GDM1 (cell line): ENCODE results near the gene DENND2C.

ENCODE experiments used
- DNase-seq: peaks from one replicate; lab custom pipeline; 2025; lab: John Stamatoyannopoulos, UW

DENND2C gene, protein sequence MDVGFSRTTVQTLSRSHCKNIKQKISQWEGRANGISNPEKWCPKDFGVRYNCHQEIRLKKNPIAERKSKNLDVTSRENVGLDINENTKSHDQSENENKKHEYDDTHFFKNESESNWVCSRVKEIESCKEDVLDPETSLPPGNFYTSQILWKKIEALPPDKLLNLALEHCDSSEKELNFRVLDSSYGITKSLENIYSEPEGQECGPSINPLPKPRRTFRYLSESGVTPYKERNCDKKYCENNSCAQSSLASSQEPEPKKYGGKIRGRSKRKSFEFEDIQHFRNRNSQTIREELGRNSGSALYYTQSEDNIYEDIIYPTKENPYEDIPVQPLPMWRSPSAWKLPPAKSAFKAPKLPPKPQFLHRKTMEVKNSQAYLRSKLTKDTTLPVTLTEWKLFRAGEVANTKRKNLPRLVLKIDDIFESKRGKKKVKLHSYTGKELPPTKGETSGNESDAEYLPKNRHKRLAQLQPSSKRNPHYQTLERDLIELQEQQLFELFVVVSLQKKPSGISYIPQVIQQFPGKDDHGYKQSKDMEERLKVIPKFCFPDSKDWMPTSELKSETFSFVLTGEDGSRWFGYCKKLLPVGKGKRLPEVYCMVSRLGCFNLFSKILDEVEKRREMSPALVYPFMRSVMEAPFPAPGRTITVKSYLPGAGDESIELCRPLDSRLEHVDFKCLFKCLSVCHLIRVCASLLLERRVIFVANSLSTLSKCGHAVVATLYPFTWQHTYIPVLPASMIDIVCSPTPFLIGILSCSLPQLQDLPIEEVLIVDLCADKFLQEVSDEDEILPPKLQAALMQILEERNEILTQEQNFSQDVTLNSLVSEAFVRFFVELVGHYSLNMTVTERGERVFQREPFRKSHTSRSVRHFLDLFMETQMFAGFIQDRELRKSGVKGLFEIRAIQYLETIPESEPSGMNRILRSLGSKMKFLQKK

DNA sequence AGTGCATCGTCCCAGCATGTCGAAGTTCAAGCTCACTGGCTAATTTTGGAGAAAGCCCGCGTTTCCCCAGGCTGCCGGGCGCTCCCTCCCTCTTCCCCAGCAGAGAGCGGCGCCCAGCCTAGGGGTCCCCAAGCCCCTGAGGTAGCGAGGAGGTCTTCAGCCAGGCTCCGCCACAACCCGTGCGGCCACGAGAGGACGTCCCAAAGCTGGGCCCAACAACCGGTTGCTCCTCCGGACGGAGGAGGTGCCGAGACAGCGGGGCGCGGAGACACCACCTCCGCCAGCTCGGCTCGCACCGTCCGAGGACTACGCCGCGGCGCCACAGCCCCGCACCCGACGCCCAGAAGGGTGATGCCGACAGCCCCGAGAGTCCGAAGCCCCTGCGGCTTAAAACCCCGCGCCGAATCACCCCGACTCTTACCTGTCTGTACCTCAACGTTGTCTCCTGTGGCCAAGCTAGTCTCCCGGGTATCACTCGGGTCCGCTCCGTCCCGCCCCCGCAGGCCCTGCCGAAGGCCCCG lies at the start of gene DENND2C:
Gene DENND2C, minus strand, starts transcription at position 488 of the 521 bp plus-strand sequence. CDS start 44,065 bp downstream, outside the sequence.
- DNase-seq = peak; percentile 32

DNA sequence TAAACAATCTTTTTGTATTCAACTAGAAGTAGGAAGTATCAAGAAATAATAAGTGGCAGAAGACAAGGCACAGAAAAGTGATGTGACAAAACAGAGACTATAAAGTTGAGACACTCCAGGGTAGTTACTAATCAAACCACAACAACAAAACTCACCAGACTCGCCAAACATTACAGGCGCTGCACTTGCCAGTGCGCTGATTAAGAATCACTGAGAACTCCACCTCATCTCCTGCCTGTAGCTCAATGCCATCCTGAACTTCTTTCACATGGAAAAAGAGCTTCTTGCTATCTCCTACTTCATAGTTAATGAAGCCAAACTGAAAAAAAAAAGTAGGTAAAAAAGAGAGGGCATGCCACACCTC lies 49.6 kb upstream of the DENND2C start:
- DNase-seq = no peak

DNA sequence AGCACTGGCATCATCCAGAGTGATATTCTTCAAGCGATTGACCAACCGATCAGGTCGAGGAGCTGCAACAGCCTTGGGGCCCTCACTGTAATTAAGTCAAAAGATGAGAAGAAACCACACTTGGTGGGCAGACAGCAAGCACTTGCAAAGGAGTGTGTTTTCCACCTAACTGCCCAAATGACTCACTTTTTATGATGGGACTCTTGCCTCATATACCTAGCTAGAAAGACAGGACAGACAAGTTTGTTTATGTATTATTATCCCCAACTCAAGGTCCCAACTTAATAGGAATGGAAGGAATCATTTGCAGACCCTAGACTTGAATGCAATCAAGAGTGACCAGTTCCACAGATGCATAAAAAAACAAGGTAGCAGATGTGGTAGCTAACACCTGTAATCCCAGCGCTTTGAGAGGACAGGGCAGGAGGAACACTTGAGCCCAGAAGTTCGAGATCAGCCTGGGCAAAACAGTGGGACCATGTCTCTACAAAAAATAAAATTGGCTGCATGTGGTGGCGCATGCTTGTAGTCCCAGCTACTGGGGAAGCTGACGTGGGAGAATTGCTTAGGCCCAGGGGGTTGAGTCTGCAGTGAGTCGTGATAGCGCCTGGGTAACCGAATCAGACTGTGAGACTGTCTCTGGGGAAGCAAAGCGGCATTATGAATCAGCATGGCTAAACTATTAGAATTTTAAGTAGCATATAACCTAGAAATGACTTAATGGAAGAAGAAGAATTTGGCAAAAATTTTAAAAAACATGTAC lies 49.0 kb upstream of the DENND2C start:
- DNase-seq = no peak

DNA sequence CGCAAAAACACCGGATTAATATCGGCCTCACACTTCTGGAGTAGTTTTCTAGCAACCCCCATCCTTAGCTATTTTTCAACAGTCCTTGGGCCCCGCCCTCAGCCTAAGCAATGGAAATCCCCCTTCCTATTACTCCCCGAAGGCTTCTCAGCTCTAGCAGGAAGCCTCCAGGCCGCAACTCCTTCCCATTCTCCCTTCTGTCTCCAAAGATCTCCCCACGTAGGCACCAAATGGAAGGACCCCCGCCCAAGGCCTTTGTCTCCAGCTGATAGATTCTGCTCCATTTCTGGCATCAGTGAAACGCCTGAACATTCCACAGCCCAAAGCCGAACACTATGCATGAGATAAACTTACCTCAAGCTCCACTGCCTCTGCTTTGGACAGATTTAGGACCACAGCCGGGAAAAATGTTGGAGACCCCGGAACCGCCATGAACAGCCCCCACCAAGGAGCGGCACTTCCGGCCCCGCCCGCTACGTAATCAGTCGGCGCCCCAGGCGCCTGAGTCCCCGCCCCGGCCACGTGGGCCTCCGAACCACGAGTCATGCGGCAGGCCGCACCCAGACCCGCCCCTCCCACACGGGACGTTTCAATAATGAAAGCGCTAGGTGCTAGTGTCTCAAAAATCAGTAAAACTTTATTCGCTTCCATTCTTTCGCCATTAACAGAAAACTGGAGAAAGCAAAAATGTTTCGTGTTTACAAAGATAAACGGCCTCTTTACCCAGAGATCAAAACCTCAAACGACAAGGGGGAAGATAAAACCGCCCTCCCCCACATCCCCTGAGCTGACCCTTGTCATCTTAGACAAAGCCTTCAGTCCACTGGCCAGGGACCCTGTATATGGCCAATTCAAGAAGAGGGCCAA lies 46.7 kb upstream of the DENND2C start, which contains the start of gene NRAS:
Gene NRAS, minus strand, starts transcription at position 468 of the 867 bp plus-strand sequence. CDS start 611 bp downstream, outside the sequence.
- DNase-seq = peak; percentile 79

DNA sequence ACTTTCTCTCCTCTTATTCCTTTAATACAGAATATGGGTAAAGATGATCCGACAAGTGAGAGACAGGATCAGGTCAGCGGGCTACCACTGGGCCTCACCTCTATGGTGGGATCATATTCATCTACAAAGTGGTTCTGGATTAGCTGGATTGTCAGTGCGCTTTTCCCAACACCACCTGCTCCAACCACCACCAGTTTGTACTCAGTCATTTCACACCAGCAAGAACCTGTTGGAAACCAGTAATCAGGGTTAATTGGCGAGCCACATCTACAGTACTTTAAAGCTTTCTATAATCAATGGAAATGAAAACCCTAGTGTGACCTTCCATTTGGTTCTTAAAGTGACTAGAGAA lies 46.1 kb upstream of the DENND2C start:
- DNase-seq = no peak

DNA sequence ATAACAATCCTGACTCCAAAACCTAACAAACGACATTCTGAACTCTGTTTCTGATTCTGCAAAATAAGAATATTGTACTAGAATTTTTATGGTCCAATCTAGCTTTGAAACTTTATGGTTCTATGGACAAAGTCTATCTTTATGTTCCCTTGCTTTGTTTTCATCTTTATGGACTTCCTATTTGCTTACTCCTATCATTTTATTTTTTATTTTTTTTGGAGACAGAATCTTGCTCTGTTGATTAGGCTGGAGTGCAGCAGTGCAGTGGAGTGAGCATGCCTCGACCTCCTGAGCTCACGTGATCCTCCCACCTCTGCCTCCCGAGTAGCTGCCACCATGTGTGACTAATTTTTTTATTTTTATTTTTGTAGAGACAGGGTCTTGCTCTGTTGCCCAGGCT lies 43.1 kb upstream of the DENND2C start:
- DNase-seq = no peak

DNA sequence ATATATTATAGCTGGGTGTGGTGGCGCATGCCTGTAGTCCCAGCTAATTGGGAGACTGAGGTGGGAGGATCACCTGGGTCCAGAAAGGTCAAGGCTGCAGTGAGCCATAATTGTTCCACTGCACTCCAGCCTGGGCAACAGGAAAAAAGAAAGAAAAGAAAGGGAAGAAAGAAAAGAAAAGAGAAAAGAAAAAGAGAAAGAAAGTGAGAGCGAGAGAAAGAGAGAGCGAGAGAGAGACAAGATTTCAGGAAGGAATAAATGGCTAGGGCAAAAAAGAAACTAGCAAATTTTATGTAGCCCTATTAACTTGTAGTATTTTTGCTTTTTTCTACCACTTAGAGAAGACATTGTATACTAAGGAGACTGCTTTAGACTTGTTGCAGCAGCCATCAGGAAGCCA lies 40.5 kb upstream of the DENND2C start:
- DNase-seq = no peak

DNA sequence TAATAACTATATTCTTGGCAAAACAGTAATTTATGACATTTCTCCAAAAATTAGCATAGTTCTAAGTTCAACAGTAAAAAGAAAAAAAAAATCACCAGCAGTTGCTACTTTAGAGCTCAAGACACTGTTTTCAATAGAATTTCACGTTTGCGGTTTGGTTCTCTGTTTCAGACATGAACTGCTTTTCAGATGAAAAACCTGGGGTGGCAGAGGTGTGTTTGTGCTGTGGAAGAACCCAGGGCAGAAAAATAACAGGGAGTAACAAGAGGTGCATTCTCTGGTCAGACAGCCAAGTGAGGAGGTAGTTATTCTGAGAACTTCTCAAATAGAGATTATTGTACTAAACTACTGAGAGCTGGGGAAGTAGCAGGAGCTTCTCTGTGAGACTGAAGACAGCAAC lies 37.8 kb upstream of the DENND2C start:
- no peak for DNase-seq

DNA sequence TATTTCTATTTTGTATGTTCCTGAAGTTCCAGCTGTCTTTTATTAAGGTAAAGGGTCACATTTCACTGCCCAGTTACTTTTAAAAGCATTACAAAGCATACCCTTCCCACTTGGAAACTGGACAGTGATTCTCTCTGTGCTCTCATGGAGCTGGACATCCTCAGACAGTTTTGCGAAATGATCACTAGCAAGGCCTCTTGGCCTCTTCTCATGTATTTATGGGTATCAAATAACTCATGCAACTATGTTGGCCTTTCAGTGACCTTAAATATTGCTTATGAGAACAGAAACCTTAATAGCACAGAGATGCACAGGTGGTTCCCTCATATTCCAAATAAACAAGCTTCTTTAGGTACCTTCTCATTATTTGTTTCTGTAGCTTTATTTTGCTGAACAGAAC lies 33.4 kb upstream of the DENND2C start:
- no peak for DNase-seq

DNA sequence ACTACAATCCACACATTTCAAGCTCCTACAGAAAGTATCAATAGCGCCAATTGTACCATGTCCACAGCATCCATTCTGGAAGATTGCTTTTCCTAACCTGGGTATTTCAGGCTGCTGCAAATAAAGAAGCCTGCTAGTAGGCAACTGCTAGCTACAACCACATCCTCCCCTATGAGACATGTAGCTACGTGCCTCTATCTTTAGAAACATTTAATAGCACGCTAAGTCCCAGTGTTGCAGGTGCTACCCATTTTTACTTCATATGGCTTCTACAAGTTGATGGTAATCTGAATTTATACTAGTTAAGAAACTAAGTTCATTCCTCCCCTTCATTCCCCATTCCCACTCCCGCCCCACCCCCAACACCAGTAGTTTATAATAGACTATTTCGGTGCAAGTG lies 32.9 kb upstream of the DENND2C start:
- DNase-seq = no peak

DNA sequence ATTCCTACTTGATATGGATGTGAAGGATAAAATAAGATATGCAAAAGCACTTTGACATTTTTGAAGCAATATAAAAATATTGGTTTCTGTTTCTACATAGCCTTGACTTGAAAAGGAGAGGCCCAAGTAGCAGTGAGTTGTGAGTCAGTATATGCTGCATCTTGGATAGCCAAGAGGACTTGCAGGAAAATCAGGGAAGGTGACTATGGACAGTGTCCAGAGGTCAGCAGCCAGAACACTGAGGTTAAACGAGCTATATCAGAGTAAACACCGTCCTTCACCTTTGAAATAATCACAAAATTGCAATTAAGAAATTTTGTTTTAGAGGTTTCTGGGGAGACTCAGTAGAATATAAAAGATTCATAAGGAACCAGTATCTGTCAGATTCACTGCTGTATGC lies 32.1 kb upstream of the DENND2C start:
- no peak for DNase-seq

DNA sequence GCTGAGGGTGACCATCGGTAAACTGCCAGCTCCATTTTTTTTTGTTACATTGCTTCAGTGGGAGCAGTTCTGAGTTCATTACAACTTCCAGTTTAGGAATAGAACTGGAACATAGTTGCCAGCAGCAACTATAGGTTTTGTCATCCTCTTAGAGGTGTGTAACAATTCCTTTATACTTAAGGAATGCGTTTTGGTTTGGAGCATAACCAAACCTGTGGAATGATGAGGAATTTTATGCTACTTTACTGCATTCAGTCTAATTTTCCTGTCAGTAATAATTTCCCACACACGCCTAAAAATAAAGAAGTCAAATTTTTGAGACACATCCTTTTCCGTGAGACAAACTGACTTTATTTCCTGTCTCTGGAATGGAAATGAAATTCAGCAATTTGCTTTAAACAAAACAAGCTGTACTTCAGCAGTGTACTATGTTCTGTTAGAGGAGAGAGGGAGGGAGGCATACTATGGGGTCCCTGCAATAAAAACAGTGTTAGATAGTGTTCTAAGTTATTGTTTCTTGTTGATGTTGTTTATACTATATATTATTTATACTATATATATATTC lies 30.3 kb upstream of the DENND2C start:
- no peak for DNase-seq

DNA sequence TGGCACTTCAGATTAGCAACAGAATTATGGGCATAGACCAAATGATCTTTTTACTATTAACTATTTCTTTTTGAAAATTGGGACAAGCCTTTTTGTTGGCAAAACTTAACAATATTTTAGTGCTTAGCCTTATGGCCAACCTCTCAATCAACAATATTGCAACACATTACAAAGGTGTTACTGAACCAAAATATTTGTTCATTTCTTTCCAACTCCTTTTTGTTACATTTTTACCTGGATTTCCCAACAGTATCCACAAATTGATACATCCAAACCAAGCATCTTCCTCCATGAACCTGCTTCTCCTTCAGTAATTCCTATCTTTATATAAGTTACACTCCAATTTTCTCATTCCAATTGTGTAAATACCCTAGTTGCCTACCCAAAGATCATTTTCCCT lies 27.0 kb upstream of the DENND2C start:
- DNase-seq = no peak

DNA sequence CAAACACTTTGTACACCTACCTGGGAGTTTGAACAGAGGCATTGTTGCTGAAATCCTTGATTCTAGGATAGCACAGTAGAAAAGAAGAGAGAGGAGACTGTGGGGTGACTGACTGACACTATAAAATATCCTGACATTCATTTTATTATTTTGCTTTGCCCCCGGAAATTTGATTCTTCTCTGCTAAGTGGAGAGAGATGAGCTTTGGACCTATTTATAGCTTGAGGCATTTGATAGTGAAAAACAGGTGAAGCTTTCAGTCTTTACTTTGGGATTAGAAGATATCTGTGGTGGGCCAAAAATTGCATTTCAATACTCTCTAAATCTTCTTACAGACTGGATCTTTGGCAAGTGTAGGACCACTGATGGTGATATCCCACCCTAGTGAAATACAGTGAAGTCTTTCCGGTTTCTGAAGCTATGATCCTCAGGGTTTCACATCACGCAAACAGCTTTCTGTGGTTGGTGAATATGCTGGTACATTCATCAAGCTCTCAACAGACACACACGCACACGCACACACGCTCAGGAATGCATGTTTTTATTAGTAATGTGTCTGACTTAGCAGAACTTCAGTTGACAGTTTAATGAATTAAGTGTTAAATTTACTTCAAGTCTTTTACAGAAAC lies 25.7 kb upstream of the DENND2C start, which contains the start of gene AMPD1:
Gene AMPD1, minus strand, starts transcription at position 117 of the 629 bp plus-strand sequence. Its CDS starts 75 bp downstream, at position 42.
- no peak for DNase-seq

DNA sequence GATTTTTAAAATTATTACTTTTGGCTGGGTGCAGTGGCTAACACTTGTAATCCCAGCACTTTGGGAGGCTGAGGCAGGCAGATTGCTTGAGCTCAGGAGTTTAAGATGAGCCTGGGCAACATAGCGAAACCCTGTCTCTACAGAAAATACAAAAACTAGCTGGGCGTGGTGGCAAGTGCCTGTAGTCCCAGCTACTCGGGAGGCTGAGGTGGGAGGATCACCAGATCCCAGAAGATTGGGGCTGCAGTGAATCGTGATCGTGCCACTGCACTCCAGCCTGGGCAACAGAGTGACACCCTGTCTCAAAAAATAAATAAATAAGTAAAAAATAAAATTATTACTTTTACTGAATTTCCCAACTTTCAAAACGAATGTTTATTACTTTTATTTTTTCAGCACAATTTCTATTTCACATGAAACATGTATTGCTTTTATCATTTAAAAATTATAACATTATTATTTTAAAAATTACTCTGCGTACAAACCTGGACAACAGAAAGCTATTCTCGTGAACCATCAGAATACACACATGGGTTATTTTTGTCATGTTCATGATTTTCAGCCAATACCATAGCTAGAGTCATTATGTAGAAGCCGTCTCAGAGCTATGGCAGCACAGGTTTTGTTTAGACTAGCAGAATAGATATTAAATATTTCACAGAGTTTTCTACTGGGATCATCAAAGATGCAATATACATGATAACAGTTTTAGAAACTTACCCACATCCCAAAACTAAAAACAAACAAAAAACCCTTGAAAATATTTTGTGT lies 24.9 kb upstream of the DENND2C start:
- no peak for DNase-seq

DNA sequence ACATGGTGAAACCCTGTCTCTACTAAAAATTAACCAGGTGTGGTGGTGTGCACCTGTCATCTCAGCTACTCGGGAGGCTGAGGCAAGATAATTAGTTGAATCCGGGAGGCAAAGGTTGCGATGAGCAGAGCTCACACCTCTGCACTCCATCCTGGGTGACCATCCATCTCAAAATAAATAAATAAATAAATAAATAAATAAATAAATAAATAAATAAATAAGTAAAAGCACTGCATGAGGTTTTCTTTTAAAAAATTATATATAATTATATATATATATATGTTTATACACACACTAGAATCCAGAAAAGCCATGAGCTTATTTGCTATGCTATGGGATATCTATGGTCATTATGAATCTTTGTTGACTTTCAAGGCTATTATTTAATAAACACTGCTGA lies 23.1 kb upstream of the DENND2C start:
- no peak for DNase-seq

DNA sequence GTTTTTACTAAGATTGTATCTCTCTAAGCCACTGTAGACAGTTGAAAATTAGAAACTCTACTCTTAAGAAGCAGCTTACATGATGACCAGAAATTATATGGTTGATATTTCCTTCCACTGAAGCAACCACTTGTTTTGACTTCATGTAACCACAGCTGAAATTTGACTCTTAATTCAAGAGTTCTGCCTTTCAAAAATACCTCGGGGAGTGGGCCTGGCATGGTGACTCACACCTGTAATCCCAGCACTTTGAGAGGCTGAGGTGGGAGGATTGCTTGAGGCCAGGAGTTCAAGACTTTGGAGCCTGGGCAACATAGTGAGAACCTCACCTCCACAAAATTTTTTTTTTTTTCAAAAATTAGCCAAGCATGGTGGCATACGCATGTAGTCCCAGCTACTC lies 21.2 kb upstream of the DENND2C start:
- no peak for DNase-seq

DNA sequence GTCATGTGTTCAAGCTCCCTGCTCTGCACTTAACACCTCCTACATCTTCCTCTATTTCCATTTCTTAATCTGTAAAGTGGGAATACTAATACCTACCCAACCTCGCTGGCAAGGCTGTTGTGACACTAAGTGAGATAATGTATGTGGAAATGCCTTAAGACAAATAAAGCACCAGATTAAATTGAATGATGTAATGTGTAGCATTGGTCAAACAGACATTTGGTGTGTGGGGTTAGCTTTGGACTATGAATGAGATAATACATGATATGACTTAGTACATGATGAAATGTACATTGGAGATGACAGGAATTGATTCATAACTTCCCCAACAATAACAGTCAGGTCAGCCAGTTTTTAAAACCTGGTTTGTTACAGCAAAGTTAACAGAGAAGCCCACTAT lies 20.3 kb upstream of the DENND2C start:
- no peak for DNase-seq

DNA sequence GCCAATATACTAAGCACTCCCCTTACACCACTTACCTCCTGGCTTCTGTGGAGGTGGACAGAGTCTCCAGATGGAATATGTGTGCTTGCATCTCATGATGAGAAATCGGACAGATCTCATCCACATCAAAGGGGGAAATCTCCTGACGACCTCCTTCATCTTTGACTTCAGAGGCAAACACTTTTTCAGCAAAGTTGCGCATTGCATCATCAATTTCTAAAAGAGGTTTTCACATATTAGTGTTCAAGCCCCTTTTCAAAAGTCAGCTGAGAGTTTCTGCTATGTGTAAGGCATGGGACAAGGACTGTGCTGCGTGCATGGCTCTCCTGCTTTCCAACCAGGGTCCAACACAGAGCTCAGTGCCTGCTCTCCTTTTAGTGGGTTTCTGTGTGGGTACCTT lies 18.7 kb upstream of the DENND2C start:
- no peak for DNase-seq
